GM19397 (cell line): ENCODE measurements around the gene CANT1.
"Not testable (repeated sequence)": the region's sequence is repeated elsewhere in the genome, so short reads cannot be mapped to it uniquely, and the experiment has no call there.

Experiments used
- ATAC-seq: cut with Tn5 transposase; IDR thresholded peaks from one replicate; pipeline ENCODE4 v1.9.1; 2021; ENCODE audit warnings: mild to moderate bottlenecking, moderate library complexity; ENCODE audit not compliant: unreplicated experiment

Gene CANT1

DNA sequence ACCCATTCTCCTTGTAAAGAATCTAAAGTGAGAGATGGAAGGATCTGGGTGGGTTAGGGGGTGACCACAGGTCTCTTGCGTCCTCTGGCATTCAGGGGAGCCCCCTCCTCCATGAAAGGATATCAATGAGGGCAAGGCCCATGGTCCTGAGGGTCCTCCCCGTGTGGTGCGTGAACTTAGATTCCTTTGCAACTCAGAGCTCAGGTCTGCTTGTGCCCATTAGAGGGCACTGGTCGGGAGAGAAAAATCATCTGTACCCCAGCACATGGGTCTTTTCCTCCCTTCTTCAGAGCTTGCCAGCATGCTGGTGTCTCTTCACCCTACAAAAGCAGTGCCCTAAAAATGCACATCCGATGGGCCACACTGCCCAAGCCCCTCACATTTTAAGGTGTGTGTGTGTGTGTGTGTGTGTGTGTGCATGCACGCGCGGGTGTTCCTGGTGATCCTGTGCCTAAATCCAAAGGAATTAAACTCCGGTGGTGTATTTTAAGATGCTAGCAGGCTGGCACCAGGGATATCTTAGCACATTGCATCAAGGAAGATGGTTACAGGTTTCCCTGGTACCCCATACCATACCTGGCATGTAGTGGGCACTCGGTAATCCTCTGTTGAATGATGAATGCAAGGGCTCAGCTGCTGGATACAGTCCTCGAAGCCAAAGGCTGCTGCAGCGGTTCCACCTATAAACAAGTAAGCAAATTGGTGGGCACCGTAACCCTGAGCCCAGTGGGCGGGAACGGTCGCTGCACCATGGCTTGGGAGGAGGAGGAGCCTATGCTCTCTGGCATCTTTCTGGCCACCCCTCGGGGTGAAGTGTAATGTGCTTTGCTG, 19.1 kb upstream of the CANT1 start:
- no peak for ATAC-seq

- ATAC-seq, result no peak
Measured at GRCh38 chr17:79027925-79028491, 18.4 kb upstream of the CANT1 start.

GRCh38 chr17:79027274-79027924, 17.8 kb upstream of the CANT1 start:
- no peak for ATAC-seq

DNA sequence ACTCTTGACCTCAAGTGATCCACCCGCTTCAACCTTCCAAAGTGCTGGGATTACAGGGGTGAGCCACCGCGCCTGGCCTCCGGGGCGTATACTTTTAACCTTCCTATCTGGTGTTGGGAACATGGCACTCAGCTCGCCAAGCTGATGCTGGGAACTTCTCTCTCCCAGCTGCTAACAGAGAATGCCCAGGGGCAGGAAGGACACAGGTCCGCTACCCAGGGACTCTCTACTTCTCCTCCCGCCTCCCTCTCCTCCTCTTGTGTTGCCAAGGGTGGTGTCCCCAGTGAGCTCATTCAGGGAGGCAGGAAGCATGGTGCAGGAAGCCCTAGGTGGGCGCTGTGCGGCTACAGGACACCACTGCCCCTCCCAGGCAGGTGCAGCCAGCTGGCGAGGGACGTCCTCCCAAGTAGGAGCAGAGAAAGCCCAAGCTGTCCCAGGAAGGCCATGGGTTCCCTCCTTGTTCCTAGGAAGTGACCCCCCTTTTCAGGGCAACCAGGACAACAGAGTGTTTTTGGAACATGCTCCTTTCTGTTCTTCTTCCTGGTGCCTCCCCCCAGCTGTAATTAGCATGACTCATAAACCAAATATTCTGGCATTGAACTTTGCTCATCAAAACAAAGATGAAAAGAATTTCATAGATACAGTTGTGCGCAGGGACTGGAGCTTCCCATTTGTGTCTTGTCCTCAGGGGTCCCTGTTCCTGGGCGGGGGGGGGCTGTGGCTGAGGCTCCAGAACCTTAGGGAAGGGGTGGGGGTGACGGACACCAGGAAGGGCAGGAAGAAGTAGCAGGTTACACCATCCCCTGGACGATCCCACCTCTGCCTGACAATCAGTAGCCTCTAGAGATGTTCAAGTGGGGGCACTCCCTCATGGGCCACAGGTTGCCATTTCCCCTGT, 17.1 kb upstream of the CANT1 start:
- ATAC-seq, result no peak

- ATAC-seq, result no peak
Measured at GRCh38 chr17:79024901-79025737, 15.6 kb upstream of the CANT1 start.

DNA sequence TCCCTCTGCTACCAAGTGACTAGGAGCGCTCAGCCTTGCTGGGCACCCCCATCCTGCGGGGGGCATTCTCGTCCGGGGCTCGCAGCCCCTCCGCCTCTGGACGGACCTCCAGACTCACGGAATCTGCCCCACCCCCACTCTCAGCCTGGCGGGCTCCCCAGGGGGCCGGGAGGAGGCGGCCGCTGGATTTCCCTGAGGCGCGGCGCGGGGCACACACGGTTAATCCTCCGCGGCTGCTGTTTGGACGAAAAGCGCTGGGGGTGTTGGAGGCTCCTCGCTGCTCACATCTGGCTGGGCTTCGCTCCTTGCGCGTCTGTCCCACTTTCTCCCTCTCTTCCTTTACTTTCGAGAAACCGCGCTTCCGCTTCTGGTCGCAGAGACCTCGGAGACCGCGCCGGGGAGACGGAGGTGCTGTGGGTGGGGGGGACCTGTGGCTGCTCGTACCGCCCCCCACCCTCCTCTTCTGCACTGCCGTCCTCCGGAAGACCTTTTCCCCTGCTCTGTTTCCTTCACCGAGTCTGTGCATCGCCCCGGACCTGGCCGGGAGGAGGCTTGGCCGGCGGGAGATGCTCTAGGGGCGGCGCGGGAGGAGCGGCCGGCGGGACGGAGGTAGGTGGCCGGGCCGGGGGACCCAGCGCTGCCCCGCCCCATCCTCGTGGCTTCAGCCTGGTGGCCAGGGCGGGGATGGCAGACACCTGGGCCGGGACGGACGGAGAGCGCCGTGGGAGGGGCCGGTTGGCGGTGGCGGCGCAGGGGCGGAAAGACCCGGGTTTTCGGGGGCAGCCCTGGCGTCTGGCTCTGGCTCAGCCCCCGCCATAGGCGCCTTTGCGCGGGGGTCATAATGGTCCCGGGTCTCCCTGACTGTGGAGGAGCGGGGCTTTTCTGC, 14.6 kb upstream of the CANT1 start, which contains the start of gene C1QTNF1:
Gene C1QTNF1, plus strand, starts transcription at position 284 of the 886 bp plus-strand sequence. CDS start 19,800 bp downstream, outside the sequence.
- no peak for ATAC-seq

GRCh38 chr17:79023180-79023705, 13.7 kb upstream of the CANT1 start:
- ATAC-seq, result no peak

GRCh38 chr17:79022507-79022991, 13.0 kb upstream of the CANT1 start:
- ATAC-seq, result no peak

GRCh38 chr17:79021929-79022328, 12.4 kb upstream of the CANT1 start:
- ATAC-seq, result not testable (repeated sequence)

GRCh38 chr17:79020631-79021301, 11.2 kb upstream of the CANT1 start:
- ATAC-seq, result no peak

- ATAC-seq, result no peak
Measured at GRCh38 chr17:79019632-79020584, 10.3 kb upstream of the CANT1 start.

- no peak for ATAC-seq
Measured at GRCh38 chr17:79019261-79019631, 9.7 kb upstream of the CANT1 start.

GRCh38 chr17:79018370-79018695, 8.8 kb upstream of the CANT1 start:
- no peak for ATAC-seq

GRCh38 chr17:79017546-79018369, 8.2 kb upstream of the CANT1 start:
- no peak for ATAC-seq

DNA sequence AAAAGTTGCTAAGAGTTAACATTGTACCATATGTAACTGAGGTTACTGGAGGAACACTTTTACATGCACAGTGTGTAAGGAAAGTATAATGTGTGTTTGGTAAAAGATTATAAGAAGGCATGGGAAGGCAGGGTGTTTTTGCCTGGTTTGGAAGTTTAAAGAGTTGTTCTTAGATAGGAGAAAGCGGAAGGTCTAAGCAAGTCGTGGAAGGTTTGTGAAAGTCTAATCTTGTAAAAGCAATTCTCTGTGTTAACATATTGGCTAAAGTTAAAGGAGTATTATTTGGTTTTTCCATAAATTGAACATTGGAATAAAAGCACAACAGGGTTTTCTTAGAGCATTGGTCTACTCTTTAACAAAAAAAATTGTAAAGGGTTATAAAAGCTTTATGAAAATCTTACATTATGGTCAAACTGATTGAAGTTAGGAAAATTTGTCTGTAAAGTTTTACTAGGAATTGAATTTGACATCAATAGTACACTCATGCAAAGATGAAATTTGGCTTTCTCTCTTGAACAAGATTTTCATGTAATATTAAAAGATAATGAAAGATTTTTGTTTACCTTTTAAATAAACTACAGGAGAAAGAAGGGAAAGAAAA, 4.7 kb upstream of the CANT1 start:
- ATAC-seq, result no peak
